Measurements from ENCODE around the gene PDGFA.

Gene PDGFA

DNA sequence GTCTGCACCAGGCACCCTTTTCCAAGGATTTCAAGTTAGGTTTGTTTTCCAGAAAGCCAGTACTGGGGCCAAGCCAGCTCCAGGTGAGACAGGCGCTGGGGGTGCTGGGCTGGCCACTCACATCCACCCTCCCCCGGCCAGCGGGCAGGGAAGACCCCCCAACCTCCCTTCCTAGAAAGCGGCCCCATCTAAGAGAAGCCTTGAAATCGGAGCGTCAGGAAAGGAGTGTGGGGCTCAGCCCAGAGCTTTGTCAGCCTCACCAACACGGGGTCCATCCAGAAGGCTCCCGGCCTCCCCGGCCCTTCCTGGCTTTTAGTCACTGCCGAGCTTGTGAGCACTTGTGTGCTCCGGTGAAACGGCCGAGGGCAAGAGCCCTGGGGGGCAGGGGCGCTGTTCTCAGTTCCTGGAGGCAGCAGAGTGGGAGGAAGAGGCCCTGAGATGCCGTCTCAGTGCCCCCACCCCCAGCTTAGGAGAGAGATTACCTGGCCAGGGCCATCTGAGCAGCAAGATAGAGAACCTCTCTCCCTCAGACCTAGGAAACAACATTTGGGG is 39.6 kb downstream of the PDGFA start:
- Histone ChIP-seq H3K9me3 (ENCODE audit: control insufficient read depth, low read length) (no peaks in the 10 kb centered on the region), H3K79me2 (no peaks in the 10 kb centered on the region), H3K4me1 (peaks cover 7% of the 10 kb centered on the region), H3K27ac (no peak overlapping the region), H3K4me2 (ENCODE audit: low read length) (no peak overlapping the region), H3K27me3 (ENCODE audit: control insufficient read depth, insufficient read depth, low read length) (no peaks in the 10 kb centered on the region), H3K36me3 (ENCODE audit: control insufficient read depth, insufficient read depth, low read length) (no peaks in the 10 kb centered on the region), H3K4me3 (ENCODE audit: low read depth, low read length) (no peak overlapping the region), H2AFZ (no peak overlapping the region), H3K9ac (no peak overlapping the region)
- TF ChIP-seq CTCF (IDR thresholded peaks at IDR 0.05): no peak

- no peak overlapping the region for H3K9ac ChIP-seq
- no peaks in the 10 kb centered on the region for H3K27me3 ChIP-seq (ENCODE audit: control insufficient read depth, insufficient read depth, low read length)
- no peak overlapping the region for H3K4me2 ChIP-seq (ENCODE audit: low read length)
- no peaks in the 10 kb centered on the region for H3K9me3 ChIP-seq (ENCODE audit: control insufficient read depth, low read length)
- peaks cover 7% of the 10 kb centered on the region for H3K4me1 ChIP-seq
- TF ChIP-seq CTCF (IDR thresholded peaks at IDR 0.05): no peak
- no peaks in the 10 kb centered on the region for H3K36me3 ChIP-seq (ENCODE audit: control insufficient read depth, insufficient read depth, low read length)
- H3K79me2 ChIP-seq: no peaks in the 10 kb centered on the region
- no peak overlapping the region for H2AFZ ChIP-seq
- no peak overlapping the region for H3K4me3 ChIP-seq (ENCODE audit: low read depth, low read length)
- no peak overlapping the region for H3K27ac ChIP-seq
These were observed 40.3 kb downstream of the PDGFA start for GRCh38 chr7:479115-479947.

GRCh38 chr7:477626-478220 is 41.9 kb downstream of the PDGFA start:
- Histone ChIP-seq H3K79me2 (no peaks in the 10 kb centered on the region), H3K27me3 (ENCODE audit: control insufficient read depth, insufficient read depth, low read length) (no peaks in the 10 kb centered on the region), H3K9me3 (ENCODE audit: control insufficient read depth, low read length) (no peaks in the 10 kb centered on the region), H3K4me1 (peaks cover 7% of the 10 kb centered on the region), H3K27ac (no peak overlapping the region), H3K36me3 (ENCODE audit: control insufficient read depth, insufficient read depth, low read length) (no peaks in the 10 kb centered on the region), H3K9ac (no peak overlapping the region), H3K4me2 (ENCODE audit: low read length) (no peak overlapping the region), H2AFZ (no peak overlapping the region), H3K4me3 (ENCODE audit: low read depth, low read length) (no peak overlapping the region)
- TF ChIP-seq CTCF (IDR thresholded peaks at IDR 0.05): no peak

GRCh38 chr7:476736-477360 is 42.8 kb downstream of the PDGFA start:
- Histone ChIP-seq H3K9me3 (ENCODE audit: control insufficient read depth, low read length) (no peaks in the 10 kb centered on the region), H3K27ac (no peak overlapping the region), H3K4me2 (ENCODE audit: low read length) (no peak overlapping the region), H3K36me3 (ENCODE audit: control insufficient read depth, insufficient read depth, low read length) (no peaks in the 10 kb centered on the region), H3K9ac (no peak overlapping the region), H2AFZ (no peak overlapping the region), H3K4me3 (ENCODE audit: low read depth, low read length) (no peak overlapping the region), H3K27me3 (ENCODE audit: control insufficient read depth, insufficient read depth, low read length) (no peaks in the 10 kb centered on the region), H3K4me1 (peaks cover 12% of the 10 kb centered on the region), H3K79me2 (no peaks in the 10 kb centered on the region)
- no peak for TF ChIP-seq CTCF (IDR thresholded peaks at IDR 0.05)
